Measurements from ENCODE around the gene SRPK2. TPM values are rescaled to one million over a fixed set of nuclear protein-coding genes. Genes with fewer than 3 reads are reported as not detected.
"Not testable (repeated sequence)": the region's sequence is repeated elsewhere in the genome, so short reads cannot be mapped to it uniquely, and the experiment has no call there.

The SRPK2 gene
- 59.2 and 97.9 TPM in 2 replicates for total RNA-seq

- DNase-seq: peak; percentile 83
Observed at GRCh38 chr7:105388356-105389087, at the start of gene SRPK2. Gene SRPK2 (minus strand): TSS chr7:105388921.

GRCh38 chr7:105438254-105438653, 49.5 kb upstream of the SRPK2 start:
- DNase-seq: no peak

- DNase-seq: not testable (repeated sequence)
Observed at GRCh38 chr7:105437356-105437755, 48.6 kb upstream of the SRPK2 start.

- peak; percentile 80 for DNase-seq
Observed at GRCh38 chr7:105429746-105430612, 41.3 kb upstream of the SRPK2 start.

GRCh38 chr7:105426606-105427146, 38.0 kb upstream of the SRPK2 start:
- no peak for DNase-seq

GRCh38 chr7:105423987-105424386, 35.3 kb upstream of the SRPK2 start:
- DNase-seq: no peak

GRCh38 chr7:105413887-105414437, 25.2 kb upstream of the SRPK2 start:
- peak; percentile 10 for DNase-seq

- DNase-seq: not testable (repeated sequence)
Observed at GRCh38 chr7:105410774-105411173, 22.1 kb upstream of the SRPK2 start.

GRCh38 chr7:105409775-105410174, 21.1 kb upstream of the SRPK2 start:
- not testable (repeated sequence) for DNase-seq

GRCh38 chr7:105408791-105409410, 20.2 kb upstream of the SRPK2 start:
- no peak for DNase-seq

GRCh38 chr7:105403128-105403527, 14.4 kb upstream of the SRPK2 start:
- DNase-seq: no peak

- DNase-seq: no peak
Observed at GRCh38 chr7:105402221-105403095, 13.7 kb upstream of the SRPK2 start.

GRCh38 chr7:105399043-105399725, 10.5 kb upstream of the SRPK2 start:
- peak; percentile 67 for DNase-seq

GRCh38 chr7:105396566-105396965, 7.8 kb upstream of the SRPK2 start:
- no peak for DNase-seq

- no peak for DNase-seq
Observed at GRCh38 chr7:105391429-105391828, 2.7 kb upstream of the SRPK2 start.

- DNase-seq: no peak
Observed at GRCh38 chr7:105389889-105390288, 1.2 kb upstream of the SRPK2 start.

- peak; percentile 70 for DNase-seq
Observed at GRCh38 chr7:105389088-105389650, 448 bp upstream of the SRPK2 start.

GRCh38 chr7:105387508-105388355, 989 bp downstream of the SRPK2 start:
- peak; percentile 65 for DNase-seq

GRCh38 chr7:105377903-105378302, 10.8 kb downstream of the SRPK2 start:
- no peak for DNase-seq

All from dermis blood vessel endothelial cell (primary cell).